ENCODE data around the gene ZNF879.

GRCh38 chr5:178993955-178994579 is 29.5 kb upstream of the ZNF879 start:
- TF ChIP-seq CTCF (IDR thresholded peaks at IDR 0.05 in 4 of 5, conservative IDR thresholded peaks at IDR 0.05 in 1 of 5) (no peak), POLR2A (IDR thresholded peaks at IDR 0.05) (no peak)

Measured in gastrocnemius medialis (tissue), 4 donors.